Hematopoietic multipotent progenitor cell treated with erythropoietin and hydrocortisone succinate and interleukin-3 and kit ligand, for 8 days (in vitro differentiated cells): Measurements from ENCODE around the gene IKZF2.
"Not testable (repeated sequence)": the region's sequence is repeated elsewhere in the genome, so short reads cannot be mapped to it uniquely, and the experiment has no call there.

Experiments
- DNase-seq: peaks from one replicate; pipeline ENCODE4 v3.0.0-alpha.2; 2015

IKZF2 gene

DNA sequence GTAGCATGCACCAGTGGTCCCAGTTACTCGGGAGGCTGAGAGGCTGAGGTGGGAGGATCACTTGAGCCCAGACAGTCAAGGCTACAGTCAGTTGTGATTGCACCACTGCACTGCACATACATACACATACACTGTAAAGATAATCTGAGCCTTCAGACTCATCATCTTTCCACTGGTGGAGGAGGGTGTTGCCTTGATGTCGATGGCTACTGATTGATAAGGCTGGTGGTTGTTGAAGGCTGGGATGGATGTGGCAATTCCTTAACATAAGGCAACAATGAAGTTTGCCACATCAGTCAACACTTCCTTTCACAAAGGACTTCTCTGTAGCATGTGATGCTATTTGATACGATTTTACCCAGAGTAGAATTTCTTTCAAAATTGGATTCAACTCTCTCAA, 118.8 kb downstream of the IKZF2 start:
- DNase-seq = peak; percentile 19

DNA sequence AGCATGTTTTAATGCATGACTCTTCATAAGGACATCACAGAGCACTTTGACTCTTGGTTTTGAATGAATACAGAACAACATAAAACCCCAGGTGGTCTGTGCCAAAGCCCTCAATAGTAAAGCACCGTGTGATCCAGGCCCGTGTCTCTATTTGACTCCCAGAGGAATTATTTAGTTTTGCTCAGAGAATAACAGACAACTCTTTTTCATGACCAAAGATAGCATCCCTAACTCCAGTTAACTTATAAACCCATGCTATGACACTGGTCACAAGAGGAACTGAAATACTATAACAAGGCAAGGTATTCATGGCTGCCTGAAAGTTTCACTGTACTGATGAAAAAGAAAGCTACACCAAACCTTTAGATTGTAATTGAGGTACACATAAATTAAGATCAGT, 128.4 kb downstream of the IKZF2 start:
- DNase-seq = no peak

DNA sequence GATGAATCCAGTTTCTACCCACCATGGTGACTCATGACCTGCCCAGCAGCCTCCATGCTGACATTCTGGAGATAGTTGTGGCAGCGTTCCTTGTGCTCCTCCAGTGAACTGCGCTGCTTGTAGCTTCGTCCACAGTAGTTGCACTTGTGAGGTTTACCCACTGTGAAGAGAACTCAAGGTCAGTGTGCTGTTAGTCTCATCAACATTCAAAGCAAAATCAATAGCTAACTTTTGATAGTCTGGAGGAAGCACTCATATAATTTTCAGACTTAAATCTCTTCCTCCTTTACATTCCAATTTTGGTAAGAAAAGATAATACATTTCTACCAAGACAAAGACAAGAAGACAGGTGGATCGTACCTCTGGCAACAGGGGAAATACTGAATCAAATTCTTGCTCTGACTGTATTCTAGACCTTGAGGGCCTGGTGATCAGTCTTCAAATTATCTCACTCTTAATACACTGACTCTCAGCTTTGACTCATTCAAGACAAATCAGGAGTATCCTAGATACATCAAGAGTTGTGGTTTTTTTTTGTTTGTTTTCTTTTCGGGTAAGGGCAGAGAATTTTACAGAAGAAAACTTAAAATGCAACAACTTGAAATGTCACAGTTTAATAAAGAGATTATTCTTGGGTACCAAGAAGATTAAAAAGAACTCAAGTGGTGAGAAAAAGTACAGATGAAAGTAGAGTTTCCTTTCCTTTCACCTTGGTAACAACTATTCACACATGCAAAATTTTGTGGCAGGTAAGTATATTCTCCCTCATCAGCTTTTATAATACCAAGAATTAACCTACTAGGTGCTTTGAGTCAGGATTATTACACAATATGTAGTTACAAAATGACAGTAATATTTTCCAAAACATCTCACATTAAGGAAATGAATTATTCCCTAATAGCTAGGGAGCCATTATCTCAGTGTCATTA, 129.2 kb downstream of the IKZF2 start:
- DNase-seq = no peak

DNA sequence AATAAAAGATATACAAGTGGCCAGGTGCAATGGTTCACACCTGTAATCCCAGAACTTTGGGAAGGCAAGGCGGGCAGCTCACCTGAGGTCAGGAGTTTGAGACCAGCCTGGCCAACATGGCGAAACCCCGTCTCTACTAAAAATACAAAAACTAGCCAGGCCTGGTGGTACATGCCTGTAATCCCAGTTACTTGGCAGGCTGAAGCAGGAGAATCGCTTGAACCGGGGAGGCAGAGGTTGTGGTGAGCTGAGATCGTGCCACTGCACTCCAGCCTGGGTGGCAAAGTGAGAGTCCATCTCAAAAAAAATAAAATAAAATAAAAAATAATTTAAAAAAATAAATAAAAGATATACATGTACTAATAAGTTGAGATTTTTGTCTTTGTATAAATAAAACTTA, 130.5 kb downstream of the IKZF2 start:
- DNase-seq = not testable (repeated sequence)

DNA sequence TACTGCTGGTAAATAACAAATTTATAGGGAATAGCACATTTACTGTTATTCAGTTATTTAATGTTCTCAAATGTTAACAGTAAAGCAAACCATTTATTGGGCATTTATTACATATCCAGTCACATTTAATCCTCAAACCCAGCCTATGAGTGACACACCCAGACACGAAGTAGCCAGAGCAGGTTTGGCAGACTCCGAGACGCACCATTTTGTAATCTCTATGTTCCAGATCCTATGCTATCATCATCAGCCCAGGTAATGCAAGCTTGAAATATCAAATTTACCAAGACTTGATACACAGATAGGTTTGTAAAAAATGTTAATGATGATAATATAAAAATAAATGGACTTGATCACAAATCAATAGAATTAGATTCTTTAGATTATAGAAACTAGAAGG, 131.1 kb downstream of the IKZF2 start:
- no peak for DNase-seq

DNA sequence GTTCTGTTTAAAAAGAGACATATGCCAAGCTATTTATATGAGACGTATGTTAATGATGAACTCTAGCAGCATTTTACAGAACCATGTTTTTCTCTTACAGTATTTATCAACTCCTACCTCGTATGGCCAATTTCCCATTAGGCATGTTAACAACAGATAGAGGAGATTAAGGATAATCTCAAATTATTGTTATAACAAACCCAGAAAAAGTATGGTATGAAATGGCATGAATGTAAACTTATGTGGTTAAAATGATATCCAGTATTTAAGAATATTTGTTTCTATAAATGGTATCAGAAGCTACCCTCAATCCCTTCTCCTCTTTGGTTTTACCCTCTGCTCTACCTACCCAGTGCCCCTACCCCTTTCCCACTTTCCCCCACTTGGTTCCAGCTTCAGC, 132.0 kb downstream of the IKZF2 start:
- no peak for DNase-seq

DNA sequence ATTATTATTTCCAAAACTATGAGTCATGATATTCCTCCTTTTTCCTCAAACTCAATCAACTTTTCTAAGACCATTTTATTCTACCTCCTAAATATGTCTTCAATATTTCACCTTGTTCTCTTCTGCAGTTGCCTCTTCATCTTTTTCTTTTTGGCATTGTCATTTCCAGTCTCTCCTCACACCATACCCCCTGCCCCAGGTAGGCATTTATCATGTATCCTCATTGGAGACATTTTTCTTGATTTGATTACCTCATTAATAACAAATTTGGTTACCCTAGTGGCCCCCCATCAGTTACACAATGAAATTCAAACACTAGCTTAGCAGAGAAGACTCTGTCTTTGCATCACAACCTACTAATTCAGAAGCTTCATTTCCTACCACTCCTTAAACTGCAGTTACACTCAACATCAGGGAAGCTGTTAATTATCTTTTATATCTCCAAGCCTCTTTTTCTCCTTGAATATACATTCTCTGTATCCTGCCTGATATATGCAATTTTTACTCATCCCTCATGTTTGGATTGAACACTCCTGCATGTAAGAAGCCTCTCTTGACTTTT, 133.0 kb downstream of the IKZF2 start:
- DNase-seq = no peak

DNA sequence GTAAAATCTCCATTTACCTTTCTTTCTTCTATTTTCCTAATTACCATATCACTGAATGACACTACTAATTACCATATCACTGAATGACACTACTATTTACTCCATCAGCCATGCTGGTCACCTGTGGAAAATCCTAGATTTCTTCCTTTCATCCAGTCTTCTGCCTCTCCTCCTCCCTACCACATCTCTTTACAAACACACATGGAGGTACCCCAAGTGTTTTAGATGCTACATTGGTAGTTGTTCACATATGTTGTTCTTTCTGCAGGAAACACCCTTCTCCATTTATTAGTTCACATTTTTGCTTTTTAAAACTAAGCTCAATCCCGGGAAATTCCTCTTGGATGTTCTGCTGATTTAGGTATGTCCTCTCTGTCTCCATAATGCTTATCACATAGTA, 134.0 kb downstream of the IKZF2 start:
- DNase-seq = no peak

DNA sequence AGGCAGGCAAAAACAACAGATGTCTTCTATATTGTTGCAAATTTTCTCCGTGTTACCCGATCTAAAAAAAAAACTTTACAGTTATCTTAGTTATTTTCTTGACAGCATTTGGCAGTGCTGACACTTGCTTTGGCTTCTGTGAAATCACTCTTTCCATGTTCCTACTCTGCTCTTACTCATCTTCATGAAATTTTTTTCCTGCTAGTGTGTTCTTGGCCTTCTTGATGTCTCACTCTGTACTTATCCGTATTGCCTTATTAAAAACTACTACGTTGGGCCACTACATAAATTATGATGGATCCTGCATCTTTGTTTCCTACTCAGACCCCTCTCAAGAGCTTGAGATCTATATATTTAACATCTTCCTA, 134.4 kb downstream of the IKZF2 start:
- no peak for DNase-seq

DNA sequence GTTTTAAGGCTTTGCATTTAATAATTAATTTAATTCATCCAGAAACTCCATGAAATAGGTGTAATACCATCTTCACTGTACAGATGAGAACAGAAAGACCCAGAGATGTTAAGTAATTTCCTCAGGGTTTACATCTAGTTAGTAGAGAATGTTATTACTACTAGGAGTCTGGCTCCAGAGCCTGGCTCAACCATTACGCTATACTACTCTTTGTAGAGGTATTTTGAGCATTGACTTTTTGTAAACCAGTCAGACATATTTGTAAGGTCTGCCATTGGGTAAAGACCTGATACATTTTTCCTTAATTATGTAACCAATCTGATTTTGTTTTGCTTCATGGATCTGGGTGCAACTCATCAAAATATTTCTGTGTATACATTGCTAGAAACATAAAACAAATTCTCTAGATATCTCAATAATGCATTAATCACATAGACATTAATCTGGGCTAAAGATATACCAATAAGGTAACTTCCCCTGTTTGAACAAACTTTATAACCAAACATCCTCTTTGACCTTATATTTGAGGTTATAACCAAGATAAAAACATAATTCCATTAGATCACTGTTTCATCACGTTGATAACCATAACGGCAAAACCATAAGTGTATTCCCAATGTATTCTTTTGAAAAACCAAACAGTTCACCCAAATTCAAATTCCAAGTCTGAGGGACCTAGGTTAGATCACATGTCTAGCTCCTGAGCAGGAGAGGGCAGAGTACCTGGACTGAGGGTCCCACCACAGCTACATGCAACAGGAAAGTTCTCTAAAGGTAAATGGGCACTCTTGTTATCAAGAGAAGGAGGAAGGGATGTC, 135.0 kb downstream of the IKZF2 start:
- no peak for DNase-seq

DNA sequence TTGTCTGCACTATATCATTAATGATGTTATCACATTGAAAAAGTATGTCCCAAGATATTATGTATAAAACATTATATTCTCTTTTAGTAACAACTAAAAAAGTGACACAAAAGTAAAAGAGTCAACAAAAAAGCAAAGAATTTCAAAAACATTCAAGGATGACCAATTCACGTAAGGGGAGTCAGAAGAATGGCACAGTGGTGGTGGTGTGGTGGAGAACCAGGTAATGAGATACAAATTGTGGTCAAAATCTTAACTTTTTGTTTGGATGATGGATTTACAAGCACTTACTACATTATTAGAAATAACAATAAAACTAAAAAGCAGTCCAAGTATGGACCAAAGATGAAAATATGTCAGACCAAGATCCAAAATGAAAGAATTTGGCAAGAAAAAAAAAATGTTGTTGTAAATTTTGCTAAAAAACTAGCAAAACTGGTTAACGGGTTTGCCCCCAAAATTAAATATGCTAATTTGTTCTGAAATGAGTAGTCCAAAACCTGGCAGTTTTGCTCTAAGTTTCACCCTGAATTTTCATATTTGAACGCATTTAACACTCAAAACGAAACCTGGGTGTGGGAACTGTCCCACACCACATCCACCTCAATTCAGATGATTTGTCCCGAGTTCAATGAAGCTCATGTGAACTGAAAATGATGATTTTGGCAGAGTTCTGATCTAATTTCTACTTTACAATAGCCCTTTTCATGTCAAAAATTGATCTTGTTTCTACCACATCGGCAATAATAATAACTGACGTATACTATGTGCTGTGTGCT, 135.8 kb downstream of the IKZF2 start:
- DNase-seq = no peak

DNA sequence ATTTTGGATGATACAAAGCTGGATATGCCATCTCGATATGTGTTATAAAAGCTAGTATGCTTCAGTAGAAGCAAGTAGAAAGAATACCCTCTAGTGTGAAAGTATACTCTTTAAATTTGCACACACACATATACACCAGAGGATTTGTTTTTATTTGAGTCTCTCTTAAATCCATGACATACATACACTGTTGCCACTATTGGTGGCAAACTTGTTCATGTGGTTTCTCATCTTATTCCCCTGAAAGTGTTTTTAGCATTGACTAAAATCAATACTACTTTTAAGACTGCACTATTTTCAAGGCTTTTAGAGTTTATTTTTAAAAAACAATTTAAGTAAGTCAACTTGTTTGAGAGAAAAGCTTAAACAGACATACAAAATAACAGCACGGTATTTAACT, 137.4 kb downstream of the IKZF2 start:
- DNase-seq = no peak

DNA sequence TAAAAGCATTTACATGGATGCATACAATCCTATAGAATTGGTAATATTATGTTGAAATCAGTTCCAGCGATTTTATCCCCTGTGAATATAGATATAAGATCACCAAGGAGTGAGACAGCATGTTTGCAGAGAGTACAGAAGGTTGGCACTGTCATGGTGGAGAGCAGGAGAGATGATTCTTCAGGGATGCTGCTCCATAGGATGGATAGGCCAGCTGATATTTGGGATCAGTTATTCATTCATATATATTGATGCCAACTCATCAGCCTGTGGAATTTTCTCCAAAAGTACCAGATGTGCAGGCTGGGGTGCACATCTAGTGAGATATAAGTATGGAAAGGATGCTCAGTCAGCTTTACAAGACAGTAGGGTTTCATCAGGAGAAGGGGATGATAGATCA, 139.9 kb downstream of the IKZF2 start:
- no peak for DNase-seq

DNA sequence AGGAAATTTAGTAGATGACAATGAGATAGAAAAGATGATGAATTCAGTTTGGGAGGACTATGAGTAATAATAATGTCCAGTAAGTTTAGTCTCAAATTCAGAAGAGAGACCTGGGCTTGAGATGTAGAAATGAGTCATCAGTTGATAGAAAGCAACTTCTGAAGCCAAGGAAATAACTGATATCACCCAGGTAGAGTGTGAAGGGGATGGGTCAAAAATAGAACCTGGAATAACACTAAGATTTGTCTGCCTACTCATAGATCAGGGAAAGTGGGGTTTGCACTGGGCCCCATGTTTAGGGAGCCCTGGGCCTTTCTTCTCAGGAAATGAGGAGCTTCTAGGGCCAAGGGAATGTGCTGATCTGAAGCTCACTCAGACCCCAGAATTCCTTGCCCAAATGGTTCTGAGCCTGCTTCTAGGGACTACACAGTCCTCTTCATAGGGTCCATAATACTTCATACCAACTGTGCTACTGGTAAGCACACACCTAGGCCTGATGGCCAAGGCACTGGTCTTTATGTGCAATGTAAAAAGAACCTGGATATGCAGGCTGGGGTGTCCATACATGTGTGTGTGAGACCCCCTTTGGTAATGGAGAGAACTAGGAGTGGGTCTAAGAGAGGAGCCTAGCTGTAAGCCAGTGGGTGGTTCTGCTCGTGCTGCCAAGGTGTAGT, 141.2 kb downstream of the IKZF2 start:
- no peak for DNase-seq

DNA sequence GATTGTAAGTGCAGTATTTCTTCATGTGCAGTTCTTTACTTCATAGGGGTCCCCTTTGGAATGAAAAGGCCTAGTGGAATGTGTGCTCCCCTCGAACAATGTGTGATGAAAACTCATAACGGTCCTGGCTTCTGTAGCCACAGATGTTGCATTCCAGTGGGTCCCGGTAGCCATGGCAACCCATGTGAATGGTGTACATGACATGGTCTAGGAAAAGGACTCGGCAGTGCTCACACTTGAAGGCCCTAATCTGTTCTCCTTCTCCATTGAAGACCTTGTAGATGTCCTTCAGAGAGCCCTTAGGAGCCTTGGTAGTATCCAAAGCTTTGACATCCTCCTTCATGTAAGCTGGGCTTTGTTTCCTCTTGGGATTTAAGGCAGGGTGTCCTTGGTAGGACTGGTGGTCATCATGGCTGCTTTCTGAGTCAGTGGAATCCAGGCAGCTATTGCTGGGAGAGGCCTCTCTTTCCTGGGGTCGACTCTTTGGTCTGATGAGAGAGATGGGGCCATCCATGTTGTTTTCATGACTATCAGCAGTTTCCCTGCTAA, 144.0 kb downstream of the IKZF2 start:
- no peak for DNase-seq

DNA sequence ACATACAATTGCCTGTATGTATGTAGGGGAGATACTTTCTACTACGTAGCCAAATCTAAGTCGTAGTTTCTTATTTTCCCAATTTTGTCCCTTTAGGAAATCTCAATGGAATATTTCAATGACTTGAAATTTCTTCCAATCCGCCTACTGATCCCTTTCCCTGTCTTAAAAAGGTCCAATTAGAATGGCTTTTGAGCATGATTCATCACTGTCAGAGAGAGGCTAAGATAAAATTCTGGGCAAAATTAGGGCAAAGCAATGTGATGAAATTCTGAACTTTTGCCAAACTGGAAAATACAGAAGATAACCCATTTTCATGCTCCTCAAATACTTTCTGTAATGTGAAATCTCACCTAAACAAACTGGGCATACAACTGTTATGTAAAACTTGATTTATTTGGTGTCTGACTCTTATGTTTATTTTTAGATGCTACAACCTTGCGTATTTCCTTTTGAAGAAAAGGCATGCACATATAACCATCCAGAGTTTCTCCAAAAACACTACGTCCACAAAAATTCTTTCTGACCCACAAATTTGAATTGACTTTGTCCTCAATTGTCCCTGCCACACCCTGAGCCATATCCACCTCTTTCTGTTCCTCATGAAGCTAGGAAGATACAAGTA, 147.1 kb downstream of the IKZF2 start:
- DNase-seq = no peak

DNA sequence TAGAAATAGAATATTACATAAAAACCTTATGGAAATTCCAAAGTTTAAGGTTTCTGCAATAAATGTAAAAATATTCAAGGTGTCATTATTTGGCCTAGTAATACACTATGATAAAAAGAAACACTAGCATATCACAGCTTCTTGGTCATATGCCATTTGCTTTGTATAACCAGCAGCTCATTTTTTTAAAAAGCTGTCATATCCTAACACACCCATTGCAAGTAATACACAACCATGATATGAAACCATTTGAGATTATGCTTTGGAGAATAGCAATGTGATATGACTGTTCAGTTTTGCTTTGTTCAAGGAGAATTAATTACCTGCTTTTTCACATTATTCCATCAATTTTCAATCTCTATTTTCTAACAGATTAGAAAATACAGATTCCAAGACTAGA, 149.0 kb downstream of the IKZF2 start:
- DNase-seq = no peak

DNA sequence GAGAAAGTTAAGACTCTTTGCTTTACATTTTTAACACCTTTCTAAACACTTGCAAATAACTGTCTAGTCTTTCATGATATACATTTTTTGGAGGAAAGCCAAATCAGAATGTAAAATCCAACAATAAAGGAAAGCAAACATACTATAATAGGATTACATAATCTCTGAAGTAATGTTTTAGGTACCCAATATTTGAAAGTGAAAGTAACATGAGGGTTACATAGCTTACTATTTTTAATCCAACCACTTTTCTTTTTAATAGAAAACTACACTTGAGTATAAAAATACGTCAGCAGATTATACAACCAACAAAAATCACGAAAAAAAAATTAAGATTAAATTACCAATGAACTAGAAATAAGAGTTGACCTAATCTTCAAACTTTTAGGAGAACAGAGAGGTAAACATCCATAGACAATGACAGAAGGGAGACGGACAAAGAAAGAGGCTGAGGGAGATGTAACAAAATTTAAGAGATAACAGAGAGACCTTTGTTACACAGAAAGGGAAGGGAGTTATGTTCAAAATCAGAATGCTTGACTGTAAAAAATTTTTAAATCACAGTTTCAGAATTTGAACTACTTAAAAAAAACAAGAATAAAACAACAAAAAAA, 150.0 kb downstream of the IKZF2 start:
- no peak for DNase-seq

DNA sequence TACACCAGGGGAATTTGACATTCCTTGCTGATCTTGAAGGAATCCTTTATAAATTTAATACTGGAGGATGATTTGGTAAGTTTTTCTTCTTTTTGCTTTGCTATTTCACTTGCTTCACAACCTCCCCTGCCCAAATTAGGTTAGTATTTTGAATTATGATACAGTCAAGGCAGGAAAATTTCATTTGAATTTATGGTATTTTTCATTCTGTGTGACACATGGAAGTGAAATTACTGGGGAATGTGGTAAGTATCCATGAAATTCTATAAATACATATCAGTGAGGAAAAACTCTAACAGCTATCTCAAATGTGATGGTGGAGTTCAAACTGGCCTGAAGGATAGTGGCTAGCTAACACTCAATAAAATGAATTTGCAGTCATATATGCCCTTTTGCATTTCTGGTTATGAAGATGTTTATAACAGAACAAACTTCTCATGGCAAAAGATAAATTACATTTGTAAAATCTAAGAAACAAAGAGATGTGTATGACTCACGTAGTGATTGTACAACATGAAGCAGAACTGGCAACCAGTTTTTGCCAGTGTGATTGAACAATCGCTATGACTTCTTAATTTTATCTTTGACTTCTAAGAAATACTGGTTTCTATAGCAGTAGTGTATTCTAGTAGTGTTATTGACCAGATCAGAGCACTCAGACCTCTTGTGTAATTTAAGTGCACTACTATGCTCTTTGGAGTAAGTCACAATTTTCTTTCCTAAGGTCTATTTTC, 152.6 kb downstream of the IKZF2 start:
- no peak for DNase-seq

DNA sequence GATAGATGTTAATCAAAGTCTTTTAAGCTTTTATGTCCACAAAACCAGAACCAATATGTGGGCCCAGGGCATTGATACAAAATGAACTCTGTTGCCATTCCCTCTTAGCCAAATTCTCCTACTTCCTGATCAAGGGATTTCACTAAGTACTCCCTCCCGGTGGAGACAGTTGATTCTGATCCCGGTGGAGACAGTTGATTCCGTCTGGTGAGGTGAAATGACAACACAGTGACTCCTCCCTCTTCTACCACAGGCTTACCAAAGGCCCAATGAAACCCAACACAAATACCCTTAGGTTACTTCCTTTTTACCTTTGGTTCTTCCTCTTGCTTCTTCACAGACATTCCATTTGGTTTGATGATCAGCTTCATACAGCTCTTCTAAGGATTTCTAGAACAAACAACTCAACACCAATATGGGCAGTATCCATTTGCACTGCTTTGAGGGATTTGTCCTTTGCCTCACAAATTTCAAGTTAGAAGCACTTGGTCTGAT, 153.8 kb downstream of the IKZF2 start:
- no peak for DNase-seq
